ENCODE data around the gene EMSY.

EMSY gene

DNA sequence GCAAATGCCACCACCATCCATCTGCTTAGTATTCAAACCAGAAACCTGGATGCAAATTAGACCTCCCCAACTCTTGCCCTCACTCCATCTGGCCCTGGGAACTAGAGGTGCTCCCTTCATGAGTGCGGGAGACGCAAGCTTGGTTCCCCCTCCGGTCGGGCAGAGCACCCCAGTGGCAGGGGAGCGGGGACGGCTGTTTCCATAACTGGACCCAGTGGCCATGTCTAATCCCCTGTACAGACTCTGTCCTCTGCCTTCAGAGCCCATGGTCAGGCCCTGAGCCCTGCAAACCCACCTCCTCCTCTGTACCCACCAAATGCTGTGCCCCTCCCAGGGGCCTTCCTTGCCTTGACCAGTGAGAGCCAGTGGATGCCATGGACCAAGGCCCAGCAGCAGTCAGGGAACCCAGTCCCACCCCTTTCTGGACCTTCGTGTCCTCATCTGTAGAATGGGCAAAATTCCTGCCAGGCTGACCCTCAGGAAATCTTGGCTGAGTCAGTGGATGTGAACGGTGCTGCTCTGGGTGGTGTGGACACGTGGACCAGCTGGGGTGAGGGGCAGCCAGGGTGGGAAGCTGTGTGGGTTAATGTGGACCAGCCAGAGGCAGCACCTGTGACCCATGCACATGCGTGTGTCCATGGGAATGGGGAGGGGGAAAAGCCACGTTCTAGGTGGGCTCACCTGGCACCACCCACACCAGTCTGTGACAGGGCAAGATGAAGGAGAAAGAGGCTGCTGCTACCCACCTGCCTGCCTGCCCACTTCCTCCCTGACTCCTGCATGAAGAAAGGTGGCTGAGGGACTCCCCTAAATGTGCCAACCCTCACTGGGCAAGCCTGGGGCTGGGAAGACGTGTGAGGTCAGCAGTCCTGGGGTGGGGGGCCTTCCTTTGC is 153.0 kb downstream of the EMSY start:
- DNase-seq (ENCODE audit: low spot score) = no peak

- DNase-seq (ENCODE audit: low spot score) = peak; percentile 76
Measured at GRCh38 chr11:76598426-76598839, 153.6 kb downstream of the EMSY start.

GRCh38 chr11:76599041-76600013 is 154.5 kb downstream of the EMSY start:
- peak; percentile 37 for DNase-seq (ENCODE audit: low spot score)

- DNase-seq (ENCODE audit: low spot score) = no peak
Measured at GRCh38 chr11:76600124-76600655, 155.4 kb downstream of the EMSY start.

DNA sequence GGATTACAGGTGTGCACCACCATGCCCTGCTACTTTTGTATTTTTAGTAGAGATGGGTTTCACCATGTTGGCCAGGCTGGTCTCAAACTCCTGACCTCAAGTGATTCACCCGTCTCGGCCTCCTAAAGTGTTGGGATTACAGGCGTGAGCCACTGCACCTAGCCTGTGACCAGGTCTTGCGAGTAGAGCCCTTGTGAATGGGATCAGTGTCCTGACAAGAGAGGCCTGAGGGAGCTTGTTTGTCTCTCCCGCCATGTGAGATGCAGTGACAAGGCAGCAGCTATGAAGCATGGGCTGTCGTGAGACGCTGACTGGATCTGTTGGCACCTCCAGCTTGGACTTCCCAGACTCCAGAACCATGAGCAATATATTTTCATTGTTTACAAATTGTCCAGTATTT is 156.5 kb downstream of the EMSY start:
- no peak for DNase-seq (ENCODE audit: low spot score)

- DNase-seq (ENCODE audit: low spot score) = no peak
Measured at GRCh38 chr11:76601724-76602123, 156.9 kb downstream of the EMSY start.

DNA sequence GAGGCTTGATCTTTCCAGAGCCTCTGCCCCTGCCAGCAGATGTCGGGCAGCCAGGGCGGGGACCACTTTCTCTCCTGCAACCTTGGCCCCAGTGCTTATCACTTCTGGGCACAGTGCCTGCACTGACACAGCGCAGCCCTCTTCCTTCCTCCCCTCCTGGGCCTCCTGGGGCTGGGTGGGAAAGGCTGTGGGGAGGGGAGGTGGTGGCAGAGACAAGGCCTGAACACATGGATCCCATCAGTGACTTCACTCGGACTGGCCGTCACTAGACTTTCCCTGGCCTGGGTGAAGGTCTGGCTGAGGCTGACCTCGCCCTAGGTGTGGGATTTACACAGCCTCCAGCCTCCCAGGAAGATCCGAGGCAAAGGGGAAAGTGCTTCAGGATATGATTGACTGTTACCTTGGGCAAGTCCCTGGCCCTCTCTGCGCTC is 157.6 kb downstream of the EMSY start:
- peak; percentile 4 for DNase-seq (ENCODE audit: low spot score)

All from iPS-NIHi11 (cell line).